Left ventricle myocardium inferior (tissue), 1 donor: Measurements from ENCODE around the gene DND1. TPM values are rescaled to one million over a fixed set of nuclear protein-coding genes. Genes with fewer than 3 reads are reported as not detected.
"Not testable (repeated sequence)": the region's sequence is repeated elsewhere in the genome, so short reads cannot be mapped to it uniquely, and the experiment has no call there.

Experiments
- DNase-seq: peaks from one replicate; pipeline ENCODE4 v3.0.0-alpha.2; 2020
- H3K27ac ChIP-seq: fragments of 200-600 bp; replicated peaks from 2 replicates; pipeline ENCODE4 v1.8.0; 2021
- H3K27me3 ChIP-seq: fragments of 200-600 bp; 2 replicates; pipeline ENCODE4 v1.8.0; 2021; ENCODE audit warnings: low read depth
- H3K36me3 ChIP-seq: fragments of 200-600 bp; 2 replicates; pipeline ENCODE4 v1.8.0; 2021
- H3K4me1 ChIP-seq: fragments of 200-600 bp; 2 replicates; pipeline ENCODE4 v1.8.0; 2021
- H3K4me3 ChIP-seq: fragments of 200-600 bp; 2 replicates; pipeline ENCODE4 v1.8.0; 2021; ENCODE audit warnings: mild to moderate bottlenecking, moderate library complexity
- H3K9me3 ChIP-seq: fragments of 200-600 bp; replicated peaks from 2 replicates; pipeline ENCODE4 v1.8.0; 2021
- CTCF ChIP-seq: fragments of 200-600 bp; IDR thresholded peaks from 2 replicates; pipeline ENCODE4 v1.8.0; 2021; ENCODE audit warnings: antibody characterized with exemption, mild to moderate bottlenecking, borderline replicate concordance
- intact Hi-C: fragments of 100-400 bp; cut with micrococcal nuclease; formaldehyde crosslinking; loops from one replicate; pipeline ENCODE4 v1.11.0; 2022
- total RNA-seq: library from RNA; stranded (reverse); fragmentation: NEBNext Ultra II Directional; extraction: Animal tissue kit (Norgen Biotek cat#: 25700); gene quantifications from one replicate; pipeline ENCODE4 v1.2.1, GENCODE V29; 2021
- donor health status: DM: no; HTN: yes; CAD: no; lungs with severe emphysema.

DND1 gene
- total RNA-seq, 1 donor from 2014 or later, result 0.47 TPM

- intact Hi-C loops, result no loop called here
- Histone ChIP-seq H3K4me3 (peak within 1 kb of the TSS; percentile 83), H3K4me1 (peaks cover 31% of the 10 kb centered on the region), H3K36me3 (peaks cover 58% of the 10 kb centered on the region), H3K9me3 (no peaks in the 10 kb centered on the region), H3K27me3 (no peaks in the 10 kb centered on the region), H3K27ac (peak within 1 kb of the TSS; percentile 97)
- TF ChIP-seq CTCF, result no peak
- DNase-seq, result peak; percentile 97
Observed at GRCh38 chr5:140664359-140665119, 8.8 kb downstream of the DND1 start, which contains the start of gene WDR55. WDR55 (plus strand) TSS chr5:140664904; CDS start chr5:140664913, 9 bp downstream.

GRCh38 chr5:140664030-140664358 lies 9.4 kb downstream of the DND1 start:
- Histone ChIP-seq H3K27me3 (no peaks in the 10 kb centered on the region), H3K36me3 (peaks cover 58% of the 10 kb centered on the region), H3K9me3 (no peaks in the 10 kb centered on the region), H3K4me1 (peaks cover 31% of the 10 kb centered on the region), H3K27ac (peak overlapping the region; percentile 97), H3K4me3 (peak overlapping the region; percentile 83)
- intact Hi-C loops, result no loop called here
- no peak for DNase-seq
- TF ChIP-seq CTCF, result no peak

- H3K27me3 ChIP-seq, H3K27ac ChIP-seq, DNase-seq, H3K9me3 ChIP-seq, intact Hi-C loops, H3K4me3 ChIP-seq: not testable (repeated sequence)
- H3K4me1 ChIP-seq, result peaks cover 17% of the 10 kb centered on the region
- H3K36me3 ChIP-seq, result peaks cover 78% of the 10 kb centered on the region
Observed at GRCh38 chr5:140660371-140660770, 13.0 kb downstream of the DND1 start.

GRCh38 chr5:140658870-140659269 lies 14.5 kb downstream of the DND1 start:
- Histone ChIP-seq H3K36me3 (peaks cover 93% of the 10 kb centered on the region), H3K4me1 (peaks cover 5% of the 10 kb centered on the region), H3K9me3 (no peaks in the 10 kb centered on the region), H3K4me3 (no peak overlapping the region), H3K27me3 (no peaks in the 10 kb centered on the region), H3K27ac (no peak overlapping the region)
- DNase-seq, result no peak
- no peak for TF ChIP-seq CTCF
- intact Hi-C loops, result no loop called here

- H3K27ac ChIP-seq, result peak overlapping the region; percentile 90
- no peaks in the 10 kb centered on the region for H3K27me3 ChIP-seq
- TF ChIP-seq CTCF, result no peak
- peak overlapping the region; percentile 87 for H3K4me3 ChIP-seq
- intact Hi-C loops, result loop anchor here (10.0 kb wide), 1 partner anchor 102 kb away; the partner anchor contains the start of gene EIF4EBP3
- peaks cover 71% of the 10 kb centered on the region for H3K36me3 ChIP-seq
- no peaks in the 10 kb centered on the region for H3K9me3 ChIP-seq
- no peak for DNase-seq
- H3K4me1 ChIP-seq, result peaks cover 64% of the 10 kb centered on the region
Observed at GRCh38 chr5:140647042-140647419, 26.3 kb downstream of the DND1 start.

GRCh38 chr5:140642718-140643117 lies 30.7 kb downstream of the DND1 start:
- H3K27me3 ChIP-seq, result no peaks in the 10 kb centered on the region
- DNase-seq, result no peak
- no peak for TF ChIP-seq CTCF
- H3K27ac ChIP-seq, result no peak overlapping the region
- peaks cover 44% of the 10 kb centered on the region for H3K36me3 ChIP-seq
- H3K9me3 ChIP-seq, result no peaks in the 10 kb centered on the region
- H3K4me1 ChIP-seq, result peaks cover 68% of the 10 kb centered on the region
- intact Hi-C loops, result loop anchor here (10.0 kb wide), 1 partner anchor 98 kb away; the partner anchor contains the start of gene EIF4EBP3
- no peak overlapping the region for H3K4me3 ChIP-seq
